Neural cell (in vitro differentiated cells): ENCODE data around the gene CD2. TPM values are rescaled to one million over a fixed set of nuclear protein-coding genes. Genes with fewer than 3 reads are reported as not detected.

Experiments
- H2AFZ ChIP-seq: fragments of 200-600, 300-800 bp; sonication (generic), shearing (Covaris generic); 2 replicates; pipeline ENCODE4 v1.6.0; 2014; ENCODE audit warnings: low read depth, mild to moderate bottlenecking, antibody characterized with exemption, low read length, moderate library complexity
- H3F3A ChIP-seq: fragments of 200-600 bp; shearing (Covaris generic); 2 replicates; pipeline ENCODE4 v1.6.1; 2016; ENCODE audit warnings: mild to moderate bottlenecking, moderate library complexity, mixed read lengths, antibody characterized with exemption, low read length; ENCODE audit not compliant: insufficient read depth, poor library complexity, severe bottlenecking
- H3K27ac ChIP-seq: fragments of 200-600, 300-800 bp; sonication (generic), shearing (Covaris generic); 2 replicates; pipeline ENCODE4 v1.5.1; 2014; ENCODE audit warnings: mild to moderate bottlenecking, low read length, moderate library complexity
- H3K27me3 ChIP-seq: fragments of 300-800, 200-600 bp; sonication (generic), shearing (Covaris generic); 2 replicates; pipeline ENCODE4 v1.6.0; 2014; ENCODE audit warnings: mild to moderate bottlenecking, low read depth, low read length, moderate library complexity; ENCODE audit not compliant: insufficient read depth
- H3K36me3 ChIP-seq: fragments of 300-800, 200-600 bp; sonication (generic), shearing (Covaris generic); 2 replicates; pipeline ENCODE4 v1.5.1; 2014; ENCODE audit warnings: mild to moderate bottlenecking, antibody characterized with exemption, low read length, moderate library complexity; ENCODE audit not compliant: insufficient read depth
- H3K4me2 ChIP-seq: fragments of 300-800, 200-600 bp; sonication (generic), shearing (Covaris generic); 2 replicates; pipeline ENCODE4 v1.6.0; 2014; ENCODE audit warnings: mild to moderate bottlenecking, low read length
- H3K4me3 ChIP-seq: fragments of 300-800, 200-600 bp; sonication (generic), shearing (Covaris generic); 2 replicates; pipeline ENCODE4 v1.5.1; 2014; ENCODE audit warnings: mild to moderate bottlenecking, low read length, moderate library complexity
- H3K79me2 ChIP-seq: fragments of 200-600 bp; shearing (Covaris generic); replicated peaks from 2 replicates; pipeline ENCODE4 v1.6.0; 2014; ENCODE audit warnings: mild to moderate bottlenecking, low read length, moderate library complexity; ENCODE audit not compliant: insufficient read depth
- H3K9ac ChIP-seq: fragments of 300-800, 200-600 bp; sonication (generic), shearing (Covaris generic); 2 replicates; pipeline ENCODE4 v1.6.1; 2016; ENCODE audit warnings: mild to moderate bottlenecking, low read length, mixed read lengths
- H3K9me2 ChIP-seq: fragments of 200-600 bp; shearing (Covaris generic); 2 replicates; pipeline ENCODE4 v1.6.1; 2016; ENCODE audit warnings: mild to moderate bottlenecking, low read length, mixed read lengths; ENCODE audit not compliant: insufficient read depth
- H3K9me3 ChIP-seq: fragments of 200-600, 300-800 bp; sonication (generic), shearing (Covaris generic); 2 replicates; pipeline ENCODE4 v1.6.1; 2016; ENCODE audit warnings: mild to moderate bottlenecking, mixed run types, low read length, moderate library complexity, mixed read lengths
- H4K20me1 ChIP-seq: fragments of 200-600 bp; shearing (Covaris generic); 2 replicates; pipeline ENCODE4 v1.6.1; 2016; ENCODE audit warnings: mild to moderate bottlenecking, mixed run types; ENCODE audit not compliant: insufficient read depth
- CTCF ChIP-seq: fragments of 450-650 bp; IDR thresholded peaks from 2 replicates; pipeline ENCODE4 v1.5.1; 2014; ENCODE audit warnings: antibody characterized with exemption, mild to moderate bottlenecking, moderate library complexity; ENCODE audit not compliant: poor library complexity, severe bottlenecking
- EP300 ChIP-seq: fragments of 450-650 bp; conservative IDR thresholded peaks from 2 replicates; pipeline ENCODE4 v1.6.1; 2014; ENCODE audit warnings: antibody characterized with exemption, mild to moderate bottlenecking, moderate library complexity; ENCODE audit not compliant: poor library complexity, severe bottlenecking
- EZH2 ChIP-seq: fragments of 200-600, 300-800 bp; shearing (Covaris generic), sonication (generic); IDR thresholded peaks from 2 replicates; pipeline ENCODE4 v1.6.1; 2014; ENCODE audit warnings: antibody characterized with exemption, low read length, borderline replicate concordance, mild to moderate bottlenecking; ENCODE audit not compliant: insufficient read depth, poor library complexity, severe bottlenecking
- MXI1 ChIP-seq: fragments of 450-650 bp; conservative IDR thresholded peaks from 2 replicates; pipeline ENCODE4 v1.6.1; 2014; ENCODE audit warnings: antibody characterized with exemption, mild to moderate bottlenecking; ENCODE audit not compliant: poor library complexity, severe bottlenecking
- POLR2AphosphoS5 ChIP-seq: IDR thresholded peaks from 2 replicates; pipeline ENCODE4 v1.6.1; 2012
- RAD21 ChIP-seq: fragments of 450-650 bp; conservative IDR thresholded peaks from 2 replicates; pipeline ENCODE4 v1.6.1; 2014; ENCODE audit warnings: antibody characterized with exemption, mild to moderate bottlenecking, moderate library complexity
- REST ChIP-seq: IDR thresholded peaks from 2 replicates; pipeline ENCODE4 v1.6.1; 2012; ENCODE audit warnings: borderline replicate concordance
- SMC3 ChIP-seq: fragments of 450-650 bp; conservative IDR thresholded peaks from 2 replicates; pipeline ENCODE4 v1.6.1; 2014; ENCODE audit warnings: antibody characterized with exemption, mild to moderate bottlenecking, moderate library complexity; ENCODE audit not compliant: poor library complexity
- TAF1 ChIP-seq: IDR thresholded peaks from 2 replicates; pipeline ENCODE4 v1.6.1; 2012; ENCODE audit warnings: low read depth
- polyA plus RNA-seq: library from polyadenylated mRNA; depleted of rRNA; stranded (reverse); fragments of >200 nt; gene quantifications from 2 replicates; pipeline ENCODE4 v1.2.3, GENCODE V29; 2014

CD2 gene
- polyA plus RNA-seq, 1 donor from 2014 or later, result not detected

- Histone ChIP-seq H3K36me3 (no peaks in the 10 kb centered on the region), H2AFZ (no peak overlapping the region), H3K27ac (no peak overlapping the region)
Observed at GRCh38 chr1:116712510-116712909, 41.7 kb upstream of the CD2 start.

GRCh38 chr1:116713474-116713873, 40.8 kb upstream of the CD2 start:
- H3K4me3 ChIP-seq, result no peak overlapping the region
- H3K4me2 ChIP-seq, result no peak overlapping the region
- no peaks in the 10 kb centered on the region for H3K9me2 ChIP-seq
- no peak overlapping the region for H2AFZ ChIP-seq
- no peaks in the 10 kb centered on the region for H3K27me3 ChIP-seq
- no peak overlapping the region for H3K9ac ChIP-seq
- H3K27ac ChIP-seq, result no peak overlapping the region
- H3F3A ChIP-seq, result no peaks in the 10 kb centered on the region
- H3K36me3 ChIP-seq, result no peaks in the 10 kb centered on the region
- no peaks in the 10 kb centered on the region for H3K79me2 ChIP-seq
- TF ChIP-seq MXI1 (no peak), EP300 (no peak), REST (no peak), SMC3 (no peak), POLR2AphosphoS5 (no peak), RAD21 (no peak)
- no peaks in the 10 kb centered on the region for H4K20me1 ChIP-seq
- H3K9me3 ChIP-seq, result no peaks in the 10 kb centered on the region

More at GRCh38 chr1:116712510-116712909, 41.7 kb upstream of the CD2 start:
- no peak overlapping the region for H3K4me3 ChIP-seq
- no peak overlapping the region for H3K4me2 ChIP-seq
- H3K79me2 ChIP-seq, result no peaks in the 10 kb centered on the region
- H3F3A ChIP-seq, result no peaks in the 10 kb centered on the region
- no peaks in the 10 kb centered on the region for H3K9me3 ChIP-seq
- H3K27me3 ChIP-seq, result no peaks in the 10 kb centered on the region
- TF ChIP-seq MXI1 (no peak), RAD21 (no peak), SMC3 (no peak)
- H3K9ac ChIP-seq, result no peak overlapping the region
- no peaks in the 10 kb centered on the region for H3K9me2 ChIP-seq
- no peaks in the 10 kb centered on the region for H4K20me1 ChIP-seq

GRCh38 chr1:116716391-116716790, 37.8 kb upstream of the CD2 start:
- H3K27me3 ChIP-seq, result no peaks in the 10 kb centered on the region
- TF ChIP-seq TAF1 (no peak), MXI1 (no peak), REST (no peak), SMC3 (no peak), RAD21 (no peak), EP300 (no peak), POLR2AphosphoS5 (no peak), EZH2 (no peak), CTCF (no peak)
- no peaks in the 10 kb centered on the region for H3K9me2 ChIP-seq
- no peak overlapping the region for H3K9ac ChIP-seq
- no peaks in the 10 kb centered on the region for H3K9me3 ChIP-seq
- H3K4me3 ChIP-seq, result no peak overlapping the region
- H3F3A ChIP-seq, result no peaks in the 10 kb centered on the region
- H3K36me3 ChIP-seq, result no peaks in the 10 kb centered on the region
- H4K20me1 ChIP-seq, result no peaks in the 10 kb centered on the region
- H3K79me2 ChIP-seq, result no peaks in the 10 kb centered on the region
- H3K4me2 ChIP-seq, result no peak overlapping the region
- H2AFZ ChIP-seq, result no peak overlapping the region
- H3K27ac ChIP-seq, result no peak overlapping the region
